K562 (cell line): ENCODE results near the gene IL2RG. TPM values are rescaled to one million over a fixed set of nuclear protein-coding genes. Genes with fewer than 3 reads are reported as not detected.
A peak's percentile ranks its signal among the peaks of the same experiment; 100 is the strongest.

Experiments used
- ATF4 ChIP-seq: fragments of 450-650 bp; formaldehyde crosslinking; IDR thresholded peaks from 2 replicates; pipeline ENCODE4 v1.4.0; 2022; ENCODE audit warnings: mild to moderate bottlenecking, moderate library complexity
- BRCA1 ChIP-seq, 2 experiments: fragments of 450-650 bp in 1 of 2; sonication (generic) in 1 of 2; formaldehyde crosslinking in 1 of 2; IDR thresholded peaks; 2 replicates each; pipeline versions ENCODE4 v1.5.0 to v1.6.1; 2017 to 2020; ENCODE audit warnings: mild to moderate bottlenecking in 1 of 2, missing genetic modification reagents in 1 of 2
- CREM ChIP-seq: IDR thresholded peaks from 2 replicates; pipeline ENCODE4 v1.6.1; 2014; ENCODE audit warnings: antibody characterized with exemption, low read depth
- DLX4 ChIP-seq: fragments of 250-450 bp; sonication (Bioruptor Pico); IDR thresholded peaks from 2 replicates; pipeline ENCODE4 v1.6.1; 2021; ENCODE audit warnings: mild to moderate bottlenecking
- ETS2 ChIP-seq: IDR thresholded peaks from 2 replicates; pipeline ENCODE4 v1.6.1; 2016; ENCODE audit warnings: borderline replicate concordance, missing genetic modification characterization, mild to moderate bottlenecking, moderate library complexity, missing compliant biosample characterization; ENCODE audit not compliant: poor library complexity, severe bottlenecking
- FOXJ3 ChIP-seq: sonication (generic); formaldehyde crosslinking; IDR thresholded peaks from 2 replicates; pipeline ENCODE4 v1.4.0; 2020; ENCODE audit warnings: mild to moderate bottlenecking, missing genetic modification reagents
- HCFC1 ChIP-seq: IDR thresholded peaks from 2 replicates; pipeline ENCODE4 v1.6.1; 2012; ENCODE audit warnings: low read depth, low read length, improper control_type of control experiment
- HOXB6 ChIP-seq: fragments of 250-450 bp; sonication (Bioruptor Pico); IDR thresholded peaks from 2 replicates; pipeline ENCODE4 v1.5.1; 2022; ENCODE audit warnings: mild to moderate bottlenecking, borderline replicate concordance
- KLF13 ChIP-seq: fragments of 450-650 bp; IDR thresholded peaks from 2 replicates; pipeline ENCODE4 v1.6.1; 2016; ENCODE audit warnings: missing genetic modification characterization, low read depth, mild to moderate bottlenecking, missing compliant biosample characterization, moderate library complexity, borderline replicate concordance
- MTA2 ChIP-seq: fragments of 450-650 bp; IDR thresholded peaks from 2 replicates; pipeline ENCODE4 v1.6.1; 2016; ENCODE audit warnings: low read depth
- NFE2 ChIP-seq: IDR thresholded peaks from 2 replicates; pipeline ENCODE4 v1.6.1; 2014; ENCODE audit warnings: antibody characterized with exemption, low read depth
- NFRKB ChIP-seq: fragments of 450-650 bp; IDR thresholded peaks from 2 replicates; pipeline ENCODE4 v1.6.1; 2016; ENCODE audit warnings: low read depth
- NR2C2 ChIP-seq, 2 experiments: fragments of 200-800 bp in 1 of 2; sonication (Bioruptor generic) in 1 of 2; sonication (generic) in 1 of 2; formaldehyde crosslinking in 1 of 2; IDR thresholded peaks; 2 replicates each; pipeline versions ENCODE4 v1.6.1 to v1.8.0; 2016 to 2022; ENCODE audit warnings: mild to moderate bottlenecking in 1 of 2, missing compliant biosample characterization in 1 of 2, missing genetic modification characterization in 1 of 2, missing genetic modification reagents in 1 of 2
- POLR2G ChIP-seq: fragments of 200-400 bp; formaldehyde crosslinking; IDR thresholded peaks from 2 replicates; pipeline ENCODE4 v1.6.1; 2017; ENCODE audit warnings: low read depth, mild to moderate bottlenecking, antibody characterized with exemption, low read length, moderate library complexity
- RBFOX2 ChIP-seq: fragments of 200-400 bp; formaldehyde crosslinking; IDR thresholded peaks from 2 replicates; pipeline ENCODE4 v1.6.1; 2017; ENCODE audit warnings: low read depth, mild to moderate bottlenecking, low read length, moderate library complexity
- RBM15 ChIP-seq: fragments of 200-400 bp; formaldehyde crosslinking; IDR thresholded peaks from 2 replicates; pipeline ENCODE4 v1.6.1; 2018; ENCODE audit warnings: mild to moderate bottlenecking, low read length, moderate library complexity; ENCODE audit not compliant: insufficient read depth
- SIX5 ChIP-seq, 2 experiments: IDR thresholded peaks; 2 replicates each; pipeline ENCODE4 v1.6.1; 2011; ENCODE audit warnings: low read length in 2 of 2, borderline replicate concordance in 1 of 2, low read depth in 1 of 2, mild to moderate bottlenecking in 1 of 2, moderate library complexity in 1 of 2; ENCODE audit not compliant: insufficient read depth in 1 of 2
- ZKSCAN3 ChIP-seq: fragments of 250-450 bp; sonication (Bioruptor Pico); IDR thresholded peaks from 2 replicates; pipeline ENCODE4 v1.4.0; 2020
- ZNF75A ChIP-seq: fragments of 450-650 bp; formaldehyde crosslinking; IDR thresholded peaks from 2 replicates; pipeline ENCODE4 v1.4.0; 2020; ENCODE audit warnings: mild to moderate bottlenecking
- polyA plus RNA-seq, 8 experiments: library from polyadenylated mRNA; depleted of rRNA in 4 of 8; stranded (reverse) in 5 of 8; unstranded in 3 of 8; fragments of >200 nt; fragmentation: Nextera tagmentation in 2 of 8; fragmentation: Illumina TruSeq in 1 of 8; extraction: Ambion mirVana in 2 of 8; extraction: Trizol in 1 of 8; gene quantifications; 2 replicates each; pipeline versions ENCODE4 v1.2.1 to v1.2.3, GENCODE V29; 2011 to 2014; ENCODE audit warnings: inconsistent platforms in 1 of 8, missing spikeins in 1 of 8
- total RNA-seq, 7 experiments: library from RNA; depleted of rRNA in 6 of 7; stranded (reverse); fragments of >200 nt in 6 of 7; fragmentation: Illumina TruSeq in 2 of 7; extraction: Trizol in 2 of 7; gene quantifications; 2 replicates each; pipeline versions ENCODE4 v1.2.1 to v1.2.3, GENCODE V29; 2011 to 2021; ENCODE audit warnings: low replicate concordance in 1 of 7
- TF ChIP-seq, protein P1 (sequence below): sonication (generic); formaldehyde crosslinking; IDR thresholded peaks from 2 replicates; pipeline ENCODE4 v1.8.1; 2023; ENCODE audit warnings: mild to moderate bottlenecking, missing genetic modification reagents
- TF ChIP-seq, protein P2 (sequence below): fragments of 450-650 bp; conservative IDR thresholded peaks from 2 replicates; pipeline ENCODE4 v1.6.1; 2016; ENCODE audit warnings: missing genetic modification characterization, low read depth, mild to moderate bottlenecking, control low read depth, missing compliant biosample characterization
- TF ChIP-seq, protein P3 (sequence below): conservative IDR thresholded peaks from 2 replicates; pipeline ENCODE4 v1.6.1; 2011; ENCODE audit warnings: low read depth, mild to moderate bottlenecking, low read length; ENCODE audit not compliant: control insufficient read depth

Gene IL2RG
- total and polyA plus RNA-seq, 9 of the 15 experiments (the other 6 are each of a cell fraction or from before 2014, with no cell fraction given), result 5.5 to 55.4 (median 19.7) TPM

DNA sequence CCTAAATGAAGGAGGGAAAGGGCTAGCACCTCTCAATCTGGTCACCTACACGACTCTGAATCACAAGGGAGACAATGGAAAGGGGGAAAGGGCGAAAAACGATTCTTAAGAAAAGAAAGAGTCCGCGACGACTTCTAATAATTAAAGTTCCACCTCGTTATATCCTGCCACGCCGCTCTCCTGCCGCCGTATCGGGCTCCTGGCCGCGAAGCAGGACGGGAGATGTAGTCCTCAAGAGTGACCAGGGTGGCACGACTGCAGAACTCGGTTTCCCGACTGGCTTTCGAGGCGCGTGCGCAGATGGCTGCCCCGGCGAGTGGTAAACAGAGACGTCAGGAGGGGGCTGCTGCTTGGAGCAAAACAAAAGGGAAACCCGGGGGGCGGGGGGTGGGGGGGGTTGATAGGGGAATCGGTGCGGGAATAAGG lies 15.8 kb downstream of the IL2RG start, which contains the start of gene FOXO4 (continued):
- no peak for TF ChIP-seq ETS2 (tag)
- TF ChIP-seq, protein P1, sequence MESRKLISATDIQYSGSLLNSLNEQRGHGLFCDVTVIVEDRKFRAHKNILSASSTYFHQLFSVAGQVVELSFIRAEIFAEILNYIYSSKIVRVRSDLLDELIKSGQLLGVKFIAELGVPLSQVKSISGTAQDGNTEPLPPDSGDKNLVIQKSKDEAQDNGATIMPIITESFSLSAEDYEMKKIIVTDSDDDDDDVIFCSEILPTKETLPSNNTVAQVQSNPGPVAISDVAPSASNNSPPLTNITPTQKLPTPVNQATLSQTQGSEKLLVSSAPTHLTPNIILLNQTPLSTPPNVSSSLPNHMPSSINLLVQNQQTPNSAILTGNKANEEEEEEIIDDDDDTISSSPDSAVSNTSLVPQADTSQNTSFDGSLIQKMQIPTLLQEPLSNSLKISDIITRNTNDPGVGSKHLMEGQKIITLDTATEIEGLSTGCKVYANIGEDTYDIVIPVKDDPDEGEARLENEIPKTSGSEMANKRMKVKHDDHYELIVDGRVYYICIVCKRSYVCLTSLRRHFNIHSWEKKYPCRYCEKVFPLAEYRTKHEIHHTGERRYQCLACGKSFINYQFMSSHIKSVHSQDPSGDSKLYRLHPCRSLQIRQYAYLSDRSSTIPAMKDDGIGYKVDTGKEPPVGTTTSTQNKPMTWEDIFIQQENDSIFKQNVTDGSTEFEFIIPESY, result no peak
- TF ChIP-seq NFE2, result no peak
- TF ChIP-seq HOXB6 (CRISPR knock-in tag), result no peak
- TF ChIP-seq BRCA1 (IDR thresholded peaks at IDR 0.05), result no peak
- no peak for TF ChIP-seq BRCA1 (CRISPR knock-in tag; IDR thresholded peaks at IDR 0.05)
- peak; percentile 72 for TF ChIP-seq POLR2G
- TF ChIP-seq, protein P2, sequence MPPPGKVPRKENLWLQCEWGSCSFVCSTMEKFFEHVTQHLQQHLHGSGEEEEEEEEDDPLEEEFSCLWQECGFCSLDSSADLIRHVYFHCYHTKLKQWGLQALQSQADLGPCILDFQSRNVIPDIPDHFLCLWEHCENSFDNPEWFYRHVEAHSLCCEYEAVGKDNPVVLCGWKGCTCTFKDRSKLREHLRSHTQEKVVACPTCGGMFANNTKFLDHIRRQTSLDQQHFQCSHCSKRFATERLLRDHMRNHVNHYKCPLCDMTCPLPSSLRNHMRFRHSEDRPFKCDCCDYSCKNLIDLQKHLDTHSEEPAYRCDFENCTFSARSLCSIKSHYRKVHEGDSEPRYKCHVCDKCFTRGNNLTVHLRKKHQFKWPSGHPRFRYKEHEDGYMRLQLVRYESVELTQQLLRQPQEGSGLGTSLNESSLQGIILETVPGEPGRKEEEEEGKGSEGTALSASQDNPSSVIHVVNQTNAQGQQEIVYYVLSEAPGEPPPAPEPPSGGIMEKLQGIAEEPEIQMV (tag), result 0 out of 2 replicates have a peak, but pooled peaks have one; percentile 34
- no peak for TF ChIP-seq FOXJ3
- no peak for TF ChIP-seq NR2C2 (CRISPR knock-in tag; IDR thresholded peaks at IDR 0.05)
- peak; percentile 57; the same call in 1 of the 2 replicates for TF ChIP-seq NR2C2 (tag; IDR thresholded peaks at IDR 0.05)
- TF ChIP-seq ZNF75A (CRISPR knock-in tag), result no peak
- TF ChIP-seq SIX5 (IDR thresholded peaks at IDR 0.05; ENCODE audit: borderline replicate concordance in 1 of 2, insufficient read depth in 1 of 2, low read depth in 1 of 2, low read length in 2 of 2), result peak; percentile 68 to 70; a peak in 2 of 4 replicates
- no peak for TF ChIP-seq ZKSCAN3
- no peak for TF ChIP-seq ATF4 (CRISPR knock-in tag)
- TF ChIP-seq KLF13 (tag), result no peak
- TF ChIP-seq NFRKB, result no peak
- peak; percentile 89 for TF ChIP-seq HCFC1
- peak; percentile 68 for TF ChIP-seq RBFOX2
- TF ChIP-seq, protein P3, sequence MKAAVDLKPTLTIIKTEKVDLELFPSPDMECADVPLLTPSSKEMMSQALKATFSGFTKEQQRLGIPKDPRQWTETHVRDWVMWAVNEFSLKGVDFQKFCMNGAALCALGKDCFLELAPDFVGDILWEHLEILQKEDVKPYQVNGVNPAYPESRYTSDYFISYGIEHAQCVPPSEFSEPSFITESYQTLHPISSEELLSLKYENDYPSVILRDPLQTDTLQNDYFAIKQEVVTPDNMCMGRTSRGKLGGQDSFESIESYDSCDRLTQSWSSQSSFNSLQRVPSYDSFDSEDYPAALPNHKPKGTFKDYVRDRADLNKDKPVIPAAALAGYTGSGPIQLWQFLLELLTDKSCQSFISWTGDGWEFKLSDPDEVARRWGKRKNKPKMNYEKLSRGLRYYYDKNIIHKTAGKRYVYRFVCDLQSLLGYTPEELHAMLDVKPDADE, result peak; percentile 63; the same call in 1 of the 2 replicates
- TF ChIP-seq DLX4 (CRISPR knock-in tag), result no peak
- peak; percentile 20; the same call in 1 of the 2 replicates for TF ChIP-seq CREM
- TF ChIP-seq MTA2, result no peak
- TF ChIP-seq RBM15, result no peak
